Measurements from ENCODE around the gene IL9.

DNA sequence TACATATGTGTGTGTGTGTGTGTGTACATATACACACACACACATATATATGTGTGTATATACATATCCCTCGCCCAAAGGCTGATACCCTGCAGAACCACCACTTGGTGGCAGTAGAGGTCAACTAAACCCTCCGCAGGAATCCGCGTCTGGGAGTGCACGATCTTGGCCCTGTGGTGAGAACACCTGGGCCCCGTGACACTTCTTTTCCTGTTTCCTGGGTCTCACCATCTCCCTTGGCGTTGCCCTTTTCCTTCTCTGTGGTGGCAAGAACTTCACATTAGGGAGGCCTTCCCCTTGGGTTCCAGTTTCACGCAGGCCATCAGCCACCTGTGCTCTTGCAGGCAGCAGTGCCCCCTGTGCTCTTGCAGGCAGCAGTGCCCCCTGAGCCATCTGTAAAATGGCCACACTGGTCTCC, 8.2 kb downstream of the IL9 start:
- TF ChIP-seq CTCF (IDR thresholded peaks at IDR 0.05) (peak; percentile 86), EZH2 (IDR thresholded peaks at IDR 0.05) (no peak)

Data from neural progenitor cell (in vitro differentiated cells).